Fibroblast of lung (primary cell): ENCODE data around the gene USP20. TPM values are rescaled to one million over a fixed set of nuclear protein-coding genes. Genes with fewer than 3 reads are reported as not detected.

Experiments used
- DNase-seq, 2 donors: peaks; one replicate each; pipeline versions ENCODE4 v3.0.0 to v3.0.0-alpha.2; 2010; ENCODE audit warnings: low read depth in 2 of 2
- H2AFZ ChIP-seq: 2 replicates; pipeline ENCODE4 v1.5.1; 2012; ENCODE audit warnings: low read length, control low read depth, inconsistent platforms
- H3K27ac ChIP-seq: 2 replicates; pipeline ENCODE4 v1.5.1; 2011; ENCODE audit warnings: low read length, control low read depth; ENCODE audit not compliant: insufficient read depth
- H3K27me3 ChIP-seq: 2 replicates; pipeline ENCODE4 v1.5.1; 2011; ENCODE audit warnings: mild to moderate bottlenecking, low read length; ENCODE audit not compliant: control insufficient read depth, insufficient read depth
- H3K36me3 ChIP-seq: 2 replicates; pipeline ENCODE4 v1.5.1; 2011; ENCODE audit warnings: low read length; ENCODE audit not compliant: control insufficient read depth, insufficient read depth
- H3K4me1 ChIP-seq: 2 replicates; pipeline ENCODE4 v1.5.1; 2011; ENCODE audit warnings: low read length; ENCODE audit not compliant: control insufficient read depth, insufficient read depth; ENCODE audit errors: extremely low read depth
- H3K4me2 ChIP-seq: 2 replicates; pipeline ENCODE4 v1.5.1; 2011; ENCODE audit warnings: low read length, control low read depth; ENCODE audit not compliant: insufficient read depth; ENCODE audit errors: extremely low read depth
- H3K4me3 ChIP-seq, 4 experiments: fragments of 200-600 bp in 1 of 4; sonication (generic) in 1 of 4; replicated peaks in 1 of 4; 2 replicates each; pipeline ENCODE4 v1.5.1; 2011 to 2016; ENCODE audit warnings: low read length in 4 of 4, low read depth in 3 of 4, mild to moderate bottlenecking in 3 of 4, control low read depth in 2 of 4, inconsistent platforms in 1 of 4, mixed read lengths in 1 of 4; ENCODE audit not compliant: insufficient read depth in 1 of 4; ENCODE audit errors: control extremely low read depth in 1 of 4
- H3K79me2 ChIP-seq: 2 replicates; pipeline ENCODE4 v1.5.1; 2012; ENCODE audit warnings: mild to moderate bottlenecking, low read length, inconsistent platforms; ENCODE audit not compliant: control insufficient read depth, insufficient read depth
- H3K9ac ChIP-seq: 2 replicates; pipeline ENCODE4 v1.5.1; 2011; ENCODE audit warnings: mild to moderate bottlenecking, low read length, control low read depth; ENCODE audit not compliant: insufficient read depth
- H3K9me3 ChIP-seq: 2 replicates; pipeline ENCODE4 v1.5.1; 2012; ENCODE audit warnings: low read depth, low read length; ENCODE audit not compliant: control insufficient read depth, insufficient read depth
- H4K20me1 ChIP-seq: 2 replicates; pipeline ENCODE4 v1.5.1; 2011; ENCODE audit warnings: low read length; ENCODE audit not compliant: control insufficient read depth, insufficient read depth; ENCODE audit errors: extremely low read depth
- EZH2 ChIP-seq: IDR thresholded peaks from 2 replicates; pipeline ENCODE4 v1.5.1; 2012; ENCODE audit warnings: low read length, control low read depth, mild to moderate bottlenecking; ENCODE audit errors: missing control alignments
- polyA plus RNA-seq, 2 donors: library from polyadenylated mRNA; depleted of rRNA in 1 of 2; stranded (reverse) in 1 of 2; unstranded in 1 of 2; fragments of >200 nt; gene quantifications; 2 replicates each; pipeline ENCODE4 v1.2.1, GENCODE V29; 2011 to 2012; ENCODE audit warnings: missing spikeins in 1 of 2
- total RNA-seq: library from RNA; depleted of rRNA; stranded (reverse); fragments of >200 nt; gene quantifications from 2 replicates; pipeline ENCODE4 v1.2.1, GENCODE V29; 2014
- TF ChIP-seq, protein P1 (sequence below), 2 donors: IDR thresholded peaks in 1 of 2; conservative IDR thresholded peaks in 1 of 2; 1 replicate in 1 of 2; 2 replicates in 1 of 2; pipeline ENCODE4 v1.5.1; 2011 to 2012; ENCODE audit warnings: low read length in 2 of 2, control low read depth in 1 of 2, inconsistent platforms in 1 of 2, low read depth in 1 of 2, mild to moderate bottlenecking in 1 of 2

USP20 gene
- total and polyA plus RNA-seq, 2 donors (not counting 1 experiment from before 2014, with no cell fraction given), result 6.7 to 12.9 TPM

DNA sequence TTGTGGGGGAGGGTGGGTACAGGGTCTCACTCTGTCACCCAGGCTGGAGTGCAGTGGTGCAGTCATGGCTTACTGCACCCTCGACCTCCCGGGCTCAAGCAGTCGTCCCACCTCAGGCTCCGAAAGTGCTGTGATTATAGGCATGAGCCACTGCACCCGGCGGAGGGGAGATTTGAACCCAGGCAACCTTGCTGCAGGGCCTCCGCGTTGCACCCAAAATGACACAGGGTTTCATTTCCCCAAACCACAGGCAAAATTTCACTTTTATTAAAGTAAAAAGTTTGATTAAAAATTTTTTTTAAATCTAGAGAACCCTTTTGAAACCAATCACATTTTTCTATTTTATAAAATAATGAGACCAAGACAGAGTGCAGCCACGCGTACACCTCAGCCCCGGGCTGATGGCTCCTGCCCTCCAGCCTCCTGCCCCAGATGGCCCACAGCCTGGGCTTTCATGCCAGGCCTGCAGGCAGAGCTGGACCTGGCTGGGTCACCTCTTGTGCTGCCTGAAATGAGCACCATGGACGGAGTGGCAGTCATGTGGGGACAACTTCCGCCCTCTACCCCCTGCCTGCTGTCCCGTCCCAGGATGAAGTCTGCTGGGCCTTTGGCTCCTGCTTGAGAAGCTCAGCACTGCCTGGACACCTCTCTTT lies 30.5 kb downstream of the USP20 start:
- Histone ChIP-seq H3K4me2 (no peak overlapping the region), H3K4me3 (no peak overlapping the region), H2AFZ (no peak overlapping the region), H3K4me1 (no peaks in the 10 kb centered on the region), H3K9ac (no peak overlapping the region), H3K79me2 (no peaks in the 10 kb centered on the region), H3K27ac (no peak overlapping the region), H3K27me3 (no peaks in the 10 kb centered on the region), H4K20me1 (no peaks in the 10 kb centered on the region), H3K9me3 (no peaks in the 10 kb centered on the region), H3K36me3 (no peaks in the 10 kb centered on the region)
- no peak for DNase-seq
- TF ChIP-seq, protein P1, sequence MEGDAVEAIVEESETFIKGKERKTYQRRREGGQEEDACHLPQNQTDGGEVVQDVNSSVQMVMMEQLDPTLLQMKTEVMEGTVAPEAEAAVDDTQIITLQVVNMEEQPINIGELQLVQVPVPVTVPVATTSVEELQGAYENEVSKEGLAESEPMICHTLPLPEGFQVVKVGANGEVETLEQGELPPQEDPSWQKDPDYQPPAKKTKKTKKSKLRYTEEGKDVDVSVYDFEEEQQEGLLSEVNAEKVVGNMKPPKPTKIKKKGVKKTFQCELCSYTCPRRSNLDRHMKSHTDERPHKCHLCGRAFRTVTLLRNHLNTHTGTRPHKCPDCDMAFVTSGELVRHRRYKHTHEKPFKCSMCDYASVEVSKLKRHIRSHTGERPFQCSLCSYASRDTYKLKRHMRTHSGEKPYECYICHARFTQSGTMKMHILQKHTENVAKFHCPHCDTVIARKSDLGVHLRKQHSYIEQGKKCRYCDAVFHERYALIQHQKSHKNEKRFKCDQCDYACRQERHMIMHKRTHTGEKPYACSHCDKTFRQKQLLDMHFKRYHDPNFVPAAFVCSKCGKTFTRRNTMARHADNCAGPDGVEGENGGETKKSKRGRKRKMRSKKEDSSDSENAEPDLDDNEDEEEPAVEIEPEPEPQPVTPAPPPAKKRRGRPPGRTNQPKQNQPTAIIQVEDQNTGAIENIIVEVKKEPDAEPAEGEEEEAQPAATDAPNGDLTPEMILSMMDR (conservative IDR thresholded peaks at IDR 0.05 in 1 of 2, IDR thresholded peaks at IDR 0.05 in 1 of 2; ENCODE audit: low read depth in 1 of 2, low read length in 2 of 2), result no peak
- TF ChIP-seq EZH2, result no peak

DNA sequence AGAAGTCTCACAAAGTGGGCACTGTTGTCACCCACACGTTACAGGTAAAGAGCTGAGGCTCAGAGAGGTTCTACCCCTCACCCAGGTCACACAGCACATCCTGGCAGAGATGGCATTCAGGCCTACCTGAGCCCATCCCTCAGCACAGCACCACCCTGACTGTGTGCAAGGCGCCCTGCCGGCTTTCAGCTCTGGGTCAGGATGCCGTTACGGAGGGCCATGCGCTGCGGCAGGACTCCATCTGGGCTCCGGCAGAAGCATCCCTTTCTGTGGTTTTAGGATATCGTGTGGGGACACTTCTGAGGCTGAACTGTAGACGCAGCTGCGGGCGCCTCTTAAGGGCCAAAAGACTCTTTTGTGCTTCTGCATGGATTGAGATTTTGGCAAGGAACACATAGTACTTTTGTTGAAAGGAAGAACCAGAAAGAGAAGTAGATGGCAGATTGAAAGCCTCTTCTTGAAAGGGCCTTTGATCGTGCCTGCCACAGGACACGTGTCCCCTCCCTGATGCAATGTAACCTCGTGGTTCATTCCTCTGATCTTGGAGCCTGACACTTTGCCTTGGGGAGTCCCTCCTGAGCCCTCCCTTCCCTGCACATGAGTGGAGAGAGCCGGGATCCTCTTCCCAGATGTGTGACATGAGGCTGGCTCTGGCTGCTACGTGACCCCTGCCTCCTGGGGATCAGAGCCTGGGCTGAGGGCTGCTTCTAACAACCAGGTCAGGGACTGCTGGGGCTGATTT lies 31.3 kb downstream of the USP20 start:
- no peak for TF ChIP-seq EZH2
- TF ChIP-seq, protein P1 (conservative IDR thresholded peaks at IDR 0.05 in 1 of 2, IDR thresholded peaks at IDR 0.05 in 1 of 2; ENCODE audit: low read depth in 1 of 2, low read length in 2 of 2), result no peak
- no peaks in the 10 kb centered on the region for H3K79me2 ChIP-seq

DNA sequence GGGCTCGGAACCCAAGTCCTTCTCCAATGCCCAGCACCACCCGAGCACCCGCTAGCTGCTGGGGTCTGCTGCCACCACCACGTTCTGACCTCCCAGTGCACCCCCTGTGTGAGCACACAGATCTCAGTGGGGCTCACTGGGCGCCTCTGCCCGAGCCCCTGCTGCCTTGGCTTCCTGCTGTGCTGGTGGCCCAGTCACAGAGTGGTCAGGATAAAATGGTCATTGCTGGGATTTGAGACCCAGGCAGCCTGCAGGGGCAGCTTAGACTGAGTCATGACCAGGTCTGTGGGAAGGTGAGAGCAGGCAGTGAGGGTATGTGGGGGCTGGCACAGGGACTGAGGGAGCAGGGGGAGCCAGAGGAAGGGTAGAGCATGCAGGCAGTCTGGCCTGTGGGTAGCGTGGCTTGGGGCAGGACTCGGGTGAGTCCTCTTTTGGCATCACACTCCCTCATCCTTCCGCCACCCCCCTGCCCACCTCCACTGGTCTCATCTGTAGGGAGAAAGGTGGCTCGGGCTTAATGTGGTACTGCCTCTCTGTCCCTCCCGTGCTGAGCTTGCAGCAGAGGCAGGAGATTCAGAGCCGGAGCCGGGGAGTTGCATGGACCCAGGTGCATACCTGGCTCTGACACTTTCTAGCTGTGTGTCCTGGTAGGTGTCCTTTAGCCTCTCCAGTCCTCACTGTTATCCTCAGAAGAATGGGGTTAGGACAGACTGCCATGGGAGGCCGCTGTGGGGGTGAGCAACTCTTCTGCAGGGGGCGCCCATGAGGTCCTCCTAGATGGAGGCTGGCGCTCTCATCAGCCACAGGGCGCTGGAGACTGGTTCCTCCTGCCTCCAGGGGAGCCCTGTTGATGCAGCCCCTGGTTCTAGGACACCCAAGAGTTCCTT lies 32.1 kb downstream of the USP20 start:
- Histone ChIP-seq H3K79me2 (no peaks in the 10 kb centered on the region), H3K9ac (no peak overlapping the region), H3K27me3 (no peaks in the 10 kb centered on the region), H2AFZ (no peak overlapping the region), H3K9me3 (no peaks in the 10 kb centered on the region), H4K20me1 (no peaks in the 10 kb centered on the region), H3K4me3 (no peak overlapping the region), H3K27ac (no peak overlapping the region), H3K4me2 (no peak overlapping the region), H3K36me3 (no peaks in the 10 kb centered on the region), H3K4me1 (no peaks in the 10 kb centered on the region)
- TF ChIP-seq EZH2, result no peak
- TF ChIP-seq, protein P1 (conservative IDR thresholded peaks at IDR 0.05 in 1 of 2, IDR thresholded peaks at IDR 0.05 in 1 of 2; ENCODE audit: low read depth in 1 of 2, low read length in 2 of 2), result no peak
- DNase-seq, result no peak

More for the DNA sequence above, 31.3 kb downstream of the USP20 start:
- Histone ChIP-seq H3K9me3 (no peaks in the 10 kb centered on the region), H3K9ac (no peak overlapping the region), H3K4me1 (no peaks in the 10 kb centered on the region), H4K20me1 (no peaks in the 10 kb centered on the region), H3K4me2 (no peak overlapping the region), H3K36me3 (no peaks in the 10 kb centered on the region), H3K4me3 (no peak overlapping the region), H2AFZ (no peak overlapping the region), H3K27me3 (no peaks in the 10 kb centered on the region), H3K27ac (no peak overlapping the region)
- DNase-seq, result no peak
